DMS114 treated with DMSO at 0.1 percent for 48 hours (cell line): ENCODE measurements around the gene PSMD12.
"Not testable (repeated sequence)": the region's sequence is repeated elsewhere in the genome, so short reads cannot be mapped to it uniquely, and the experiment has no call there.

ENCODE experiments used
- DNase-seq: peaks from one replicate; lab custom pipeline; 2025; ENCODE audit not compliant: unreplicated experiment; lab: John Stamatoyannopoulos, UW

Gene PSMD12

GRCh38 chr17:67359960-67360791 lies 6.2 kb downstream of the PSMD12 start:
- DNase-seq, result peak; percentile 38

DNA sequence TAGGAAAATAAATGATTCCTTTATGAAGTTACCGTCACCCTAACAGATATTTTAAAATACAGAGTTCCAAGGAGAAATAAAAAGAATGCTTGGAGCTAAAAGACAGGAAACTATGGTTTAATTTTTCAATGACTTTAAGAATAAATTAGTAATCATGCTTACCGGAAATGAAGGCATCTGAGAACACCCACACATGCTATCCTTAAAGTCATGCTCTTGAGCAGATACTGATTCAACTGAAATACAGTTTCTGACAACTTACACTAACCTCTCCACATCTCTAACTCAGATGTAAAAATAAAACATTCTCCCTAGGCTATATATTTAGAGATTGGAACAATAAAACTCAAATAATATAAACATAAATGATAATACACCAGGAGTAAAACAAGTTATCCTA lies 7.8 kb downstream of the PSMD12 start:
- DNase-seq, result no peak

DNA sequence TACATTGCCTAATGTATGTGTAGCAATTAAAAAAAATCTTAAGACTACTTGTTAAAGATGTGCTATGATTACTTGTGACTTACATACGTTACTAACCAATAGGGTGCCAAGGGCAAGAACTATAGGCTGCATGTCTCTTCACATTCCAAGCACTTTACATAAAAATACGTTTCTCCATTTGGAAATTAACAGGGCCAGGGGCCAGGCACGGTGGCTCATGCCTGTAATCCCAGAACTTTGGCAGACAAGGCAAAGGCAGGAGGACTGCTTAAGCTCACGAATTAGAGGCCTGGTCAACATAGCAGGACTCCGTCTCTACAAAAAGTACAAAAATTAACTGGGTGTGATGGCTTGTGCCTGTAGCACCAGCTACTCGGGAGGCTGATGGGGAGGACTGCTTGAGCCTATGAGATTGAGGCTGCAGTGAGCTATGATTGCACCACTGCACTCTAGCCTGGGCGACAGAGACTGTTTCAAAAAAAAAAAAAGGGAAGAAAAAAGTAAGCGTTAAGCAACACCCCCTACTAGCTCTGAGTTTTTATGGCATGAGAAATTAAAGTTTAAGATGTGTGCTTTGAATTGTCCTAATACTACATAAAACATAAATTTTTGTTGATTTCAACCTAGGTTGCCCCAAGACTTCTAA lies 12.3 kb downstream of the PSMD12 start:
- DNase-seq, result no peak

DNA sequence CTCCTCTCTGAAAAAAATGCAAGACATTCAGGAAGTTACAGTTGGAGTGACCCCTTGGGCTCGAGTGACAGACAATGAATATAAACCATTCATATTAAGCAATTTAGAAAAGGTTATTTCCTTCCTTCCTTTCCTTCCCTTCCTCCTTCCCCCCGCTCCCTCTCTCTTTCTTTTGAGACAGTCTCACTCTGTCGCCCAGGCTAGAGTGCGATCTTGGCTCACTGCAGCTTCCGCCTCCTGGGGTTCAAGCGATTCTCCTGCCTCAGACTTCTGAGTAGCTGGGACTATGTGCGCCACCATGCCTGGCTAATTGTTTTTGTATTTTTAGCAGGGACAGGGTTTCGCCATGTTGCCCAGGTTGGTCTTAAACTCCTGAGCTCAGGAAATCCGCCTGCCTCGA lies 13.2 kb downstream of the PSMD12 start:
- no peak for DNase-seq

GRCh38 chr17:67349420-67349819 lies 17.0 kb downstream of the PSMD12 start:
- DNase-seq, result no peak

DNA sequence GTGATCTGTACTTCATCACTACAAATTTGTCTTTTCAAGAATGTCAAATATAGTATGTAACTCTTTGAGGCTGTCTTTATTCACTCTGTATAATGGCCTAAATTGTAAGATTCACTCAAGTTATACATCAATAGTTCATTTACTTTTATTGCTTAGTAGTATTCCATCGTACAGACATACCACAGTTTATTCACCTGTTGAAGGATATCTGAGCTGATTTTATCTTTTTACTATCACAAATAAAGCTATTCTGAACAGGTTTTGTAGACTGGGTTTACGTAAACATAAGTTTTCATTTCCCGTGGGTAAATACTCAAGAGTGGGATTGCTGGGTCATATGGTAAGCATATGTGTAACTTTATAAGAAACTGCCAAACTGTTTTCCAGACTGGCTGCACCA lies 18.6 kb downstream of the PSMD12 start:
- DNase-seq, result no peak

DNA sequence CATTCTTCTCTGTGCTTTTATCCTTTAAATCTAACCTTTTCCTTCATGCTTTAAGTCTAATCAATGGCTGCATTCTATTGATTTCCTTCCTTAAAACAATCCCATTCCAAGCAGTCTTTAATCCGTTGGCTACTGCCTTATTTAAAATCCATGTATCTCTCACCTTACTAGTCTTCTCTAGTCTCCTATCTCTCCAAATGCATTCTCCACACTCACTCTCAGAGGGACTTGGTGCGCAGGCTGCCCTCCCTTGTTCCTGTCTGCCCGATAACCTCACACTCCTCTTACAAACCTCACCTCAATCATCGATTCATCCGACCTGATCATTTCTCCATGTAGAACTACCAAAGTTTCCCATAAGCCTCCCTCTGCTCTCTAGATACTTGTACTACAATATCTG lies 23.1 kb downstream of the PSMD12 start:
- no peak for DNase-seq

- not testable (repeated sequence) for DNase-seq
Measured at GRCh38 chr17:67338353-67338752, 28.0 kb downstream of the PSMD12 start.

DNA sequence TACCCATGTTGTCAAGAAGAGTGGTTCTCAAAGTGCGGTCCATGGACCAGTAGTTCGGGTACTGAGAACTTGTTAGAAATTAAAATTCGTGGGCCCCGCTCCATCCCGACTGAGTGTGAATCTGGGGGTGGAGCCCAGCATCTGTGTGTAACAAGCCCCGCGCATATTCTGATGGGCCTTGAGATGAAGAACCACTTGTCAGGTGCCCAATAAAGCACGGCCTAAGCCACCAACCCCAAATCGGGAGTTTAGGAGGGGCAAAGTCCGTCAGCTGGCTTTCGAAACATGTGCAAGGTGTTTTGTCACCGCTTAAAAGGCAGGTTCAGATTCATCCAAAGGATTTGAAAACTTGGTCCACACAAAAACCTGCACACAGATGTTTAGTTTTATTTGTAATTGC lies 29.5 kb downstream of the PSMD12 start:
- DNase-seq, result no peak

- no peak for DNase-seq
Measured at GRCh38 chr17:67335245-67335835, 31.0 kb downstream of the PSMD12 start.

DNA sequence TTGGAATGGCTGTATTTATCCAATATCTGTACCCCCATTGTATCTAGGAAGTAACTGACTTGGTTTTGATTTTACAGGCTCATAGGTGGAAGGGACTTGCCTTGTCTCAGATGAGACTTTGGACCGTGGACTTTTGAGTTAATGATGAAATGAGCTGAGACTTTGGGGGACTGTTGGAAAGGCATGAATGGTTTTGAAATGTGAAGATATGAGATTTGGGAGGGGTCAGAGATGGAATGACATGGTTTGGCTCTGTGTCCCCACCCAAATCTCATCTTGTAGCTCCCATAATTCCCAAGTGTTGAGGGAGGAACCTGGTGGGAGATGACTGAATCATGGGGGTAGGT lies 34.2 kb downstream of the PSMD12 start:
- not testable (repeated sequence) for DNase-seq

GRCh38 chr17:67331381-67332161 lies 34.8 kb downstream of the PSMD12 start:
- DNase-seq, result not testable (repeated sequence)

DNA sequence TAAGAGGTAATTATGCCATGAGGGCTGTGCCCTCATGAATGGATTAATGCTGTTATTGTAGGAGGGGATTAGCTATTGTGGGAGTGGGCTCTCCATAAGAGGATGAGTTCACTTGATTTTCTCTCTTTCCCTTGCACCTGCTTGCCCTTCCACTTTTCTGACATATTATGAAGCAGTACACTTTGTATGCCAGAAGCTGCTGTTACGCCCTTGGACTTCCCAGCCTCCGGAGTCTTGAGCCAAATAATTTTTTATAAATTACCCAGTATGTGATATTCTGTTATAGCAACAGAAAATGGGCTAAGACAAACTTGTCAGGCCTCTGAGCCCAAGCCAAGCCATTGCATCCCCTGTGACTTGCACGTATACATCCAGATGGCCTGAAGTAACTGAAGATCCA lies 38.4 kb downstream of the PSMD12 start:
- no peak for DNase-seq

GRCh38 chr17:67326959-67327745 lies 39.2 kb downstream of the PSMD12 start:
- DNase-seq, result not testable (repeated sequence)

- DNase-seq, result no peak
Measured at GRCh38 chr17:67326440-67326839, 39.9 kb downstream of the PSMD12 start.

DNA sequence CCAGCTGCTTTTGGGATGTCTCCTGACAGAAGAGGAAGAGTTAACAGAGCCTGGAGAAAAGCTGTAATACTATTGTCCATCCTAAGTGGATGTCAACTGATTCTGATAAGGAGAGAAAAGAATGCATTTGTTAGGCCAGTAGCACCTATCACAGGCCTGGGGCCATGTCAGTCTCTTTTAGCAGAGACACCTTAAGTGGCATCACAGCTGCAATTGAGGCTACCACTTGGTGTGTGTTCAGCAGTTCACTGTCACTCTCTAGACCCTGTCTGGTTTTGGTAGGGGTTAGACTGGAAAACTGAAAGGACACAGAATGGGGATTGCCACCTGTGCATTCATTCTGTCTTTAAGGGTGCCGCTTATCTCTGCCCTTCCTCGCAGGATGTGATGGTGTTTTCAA lies 42.0 kb downstream of the PSMD12 start:
- DNase-seq, result no peak

DNA sequence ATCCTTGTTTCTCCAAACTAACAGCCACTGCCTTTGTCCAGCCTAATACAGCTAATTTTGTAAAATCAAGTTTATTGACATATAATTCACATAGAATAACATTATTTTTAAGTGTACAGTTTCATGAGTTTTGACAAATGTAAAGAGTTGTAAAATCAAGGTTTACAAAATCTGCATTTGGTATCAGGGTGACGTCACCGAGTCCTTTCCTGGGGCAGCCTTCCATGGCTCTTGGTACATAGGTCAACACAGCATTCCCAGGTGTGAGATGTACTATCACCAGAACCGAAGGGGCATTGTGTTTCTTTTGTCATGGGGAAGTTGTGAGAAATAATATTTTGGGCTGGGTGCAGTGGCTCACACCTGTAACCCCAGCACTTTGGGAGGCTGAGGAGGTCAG lies 42.9 kb downstream of the PSMD12 start:
- DNase-seq, result no peak

DNA sequence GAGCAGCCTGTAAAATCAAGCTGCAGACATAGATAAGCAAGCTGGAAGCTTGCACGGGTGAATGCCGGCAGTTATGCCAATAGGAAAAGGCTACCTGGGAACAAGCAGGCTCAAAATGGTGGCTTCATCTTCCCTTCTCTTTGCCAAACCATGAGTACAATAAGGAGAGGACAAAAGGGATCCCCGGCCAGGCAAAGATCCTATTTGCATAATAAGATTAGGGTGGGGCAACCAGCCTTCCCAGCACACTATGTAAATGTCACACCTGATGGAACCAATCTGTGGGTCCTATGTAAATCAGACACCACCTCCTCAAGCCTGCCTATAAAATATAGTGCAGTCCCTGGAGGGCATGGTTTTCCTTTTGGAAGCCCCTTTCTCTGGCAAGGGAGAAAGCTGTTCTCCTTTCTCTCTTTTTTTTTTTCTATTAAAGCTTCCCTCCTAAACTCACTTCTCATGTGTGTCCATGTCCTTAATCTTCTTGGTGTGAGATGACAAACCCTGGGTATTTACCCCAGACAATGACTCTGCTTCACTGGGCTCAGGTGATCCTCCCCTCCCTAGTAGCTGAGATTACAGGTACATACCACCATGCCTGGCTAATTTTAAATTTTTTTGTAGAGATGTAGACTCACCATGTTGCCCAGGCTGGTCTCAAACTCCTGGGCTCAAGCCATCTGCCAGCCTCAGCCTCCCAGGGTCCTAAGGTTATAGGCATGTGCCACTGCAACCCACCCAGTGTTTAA lies 44.2 kb downstream of the PSMD12 start:
- no peak for DNase-seq

DNA sequence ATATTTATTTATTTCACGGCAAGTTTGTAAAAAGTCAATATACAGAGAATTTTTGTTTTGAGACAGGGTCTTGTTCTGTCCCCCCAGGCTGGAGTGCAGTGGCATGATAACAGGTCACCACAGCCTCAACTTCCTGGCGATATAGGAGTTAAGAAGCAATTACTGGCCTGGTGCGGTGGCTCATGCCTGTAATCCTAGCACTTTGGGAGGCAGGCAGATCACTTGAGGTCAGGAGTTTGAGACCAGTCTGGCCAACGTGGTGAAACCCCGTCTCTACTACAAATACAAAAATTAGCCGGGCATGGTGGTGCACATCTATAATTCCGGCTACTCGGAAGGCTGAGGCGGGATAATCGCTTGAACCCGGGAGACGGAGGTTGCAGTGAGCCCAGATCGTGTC lies 44.9 kb downstream of the PSMD12 start:
- not testable (repeated sequence) for DNase-seq

GRCh38 chr17:67316781-67317180 lies 49.6 kb downstream of the PSMD12 start:
- no peak for DNase-seq
